GM19239 (cell line): ENCODE measurements around the gene IRF9.

Experiments used
- DNase-seq: peaks from one replicate; pipeline ENCODE4 v3.0.0; 2011; ENCODE audit warnings: low spot score; ENCODE audit not compliant: insufficient read length
- FAIRE-seq: peaks from 2 replicates; lab custom pipeline; 2011; peaks lifted over from hg19 to GRCh38; lab: Jason Lieb, UNC

The IRF9 gene

GRCh38 chr14:24146453-24146977, 14.6 kb upstream of the IRF9 start, which contains the start of gene PSME2:
Gene PSME2 (minus strand): TSS chr14:24146610. CDS start chr14:24146581, 29 bp downstream.
- DNase-seq, result peak; percentile 96
- FAIRE-seq, result peak; percentile 39

- DNase-seq, result peak; percentile 98
- peak; percentile 98 for FAIRE-seq
Measured at GRCh38 chr14:24146978-24147760, 13.9 kb upstream of the IRF9 start, which contains the start of gene RNF31. Gene RNF31 (plus strand): TSS chr14:24147498. CDS start chr14:24147699, 201 bp downstream.

DNA sequence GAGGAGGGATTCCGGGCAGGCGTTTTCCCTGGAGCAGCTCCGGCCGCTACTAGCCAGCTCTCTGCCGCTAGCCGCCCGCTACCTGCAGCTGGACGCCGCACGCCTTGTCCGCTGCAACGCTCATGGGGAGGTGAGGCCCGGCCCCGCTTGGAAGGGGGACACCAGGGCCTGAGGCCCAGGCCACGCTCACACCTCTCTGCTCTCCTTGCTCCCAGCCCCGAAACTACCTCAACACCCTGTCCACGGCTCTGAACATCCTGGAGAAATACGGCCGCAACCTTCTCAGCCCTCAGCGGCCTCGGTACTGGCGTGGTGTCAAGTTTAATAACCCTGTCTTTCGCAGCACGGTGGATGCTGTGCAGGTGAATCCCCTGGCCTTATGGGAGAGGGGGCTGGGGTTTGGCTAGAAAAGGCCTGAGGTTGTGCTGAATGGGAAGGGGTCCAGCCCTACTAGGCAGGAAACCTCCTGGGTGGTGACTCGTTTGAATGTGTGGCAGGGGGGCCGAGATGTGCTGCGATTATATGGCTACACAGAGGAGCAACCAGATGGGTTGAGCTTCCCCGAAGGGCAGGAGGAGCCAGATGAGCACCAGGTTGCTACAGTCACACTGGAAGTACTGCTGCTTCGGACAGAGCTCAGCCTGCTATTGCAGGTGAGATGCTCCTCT, 13.2 kb upstream of the IRF9 start:
- FAIRE-seq, result no peak
- DNase-seq, result no peak

DNA sequence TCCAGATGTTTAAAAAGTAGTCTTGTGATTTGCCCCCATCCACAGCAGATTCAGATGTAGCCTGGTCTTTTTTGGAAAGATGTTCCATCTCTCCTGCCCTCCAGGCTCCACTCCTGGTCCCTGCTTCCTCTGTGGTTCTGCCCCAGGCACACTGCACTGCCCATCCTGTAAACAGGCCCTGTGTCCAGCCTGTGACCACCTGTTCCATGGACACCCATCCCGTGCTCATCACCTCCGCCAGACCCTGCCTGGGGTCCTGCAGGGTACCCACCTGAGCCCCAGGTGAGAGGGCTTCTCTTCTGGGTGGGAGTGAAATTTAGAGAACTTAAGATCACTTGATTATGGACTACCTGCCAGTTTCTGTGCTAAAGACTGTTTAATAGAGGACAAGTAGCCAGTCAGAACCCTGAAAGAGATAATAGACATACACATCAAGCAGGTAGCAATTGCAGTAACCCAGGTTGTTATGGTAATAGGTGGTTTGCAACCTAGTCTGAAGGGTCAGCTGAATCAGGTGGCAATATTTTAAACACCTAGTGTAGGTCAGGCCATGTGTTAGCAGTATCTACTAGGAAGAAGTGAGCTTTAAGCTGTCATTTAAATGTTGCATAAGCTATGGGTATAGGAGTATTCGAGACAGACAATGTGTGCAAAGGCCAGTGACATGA, 11.6 kb upstream of the IRF9 start:
- FAIRE-seq (no peak), DNase-seq (no peak)

- no peak for FAIRE-seq
Measured at GRCh38 chr14:24150061-24150460, 11.0 kb upstream of the IRF9 start.

GRCh38 chr14:24150567-24150966, 10.5 kb upstream of the IRF9 start:
- DNase-seq (no peak), FAIRE-seq (no peak)

More at GRCh38 chr14:24150061-24150460, 11.0 kb upstream of the IRF9 start:
- no peak for DNase-seq

GRCh38 chr14:24150993-24151392, 10.1 kb upstream of the IRF9 start:
- DNase-seq, result no peak

DNA sequence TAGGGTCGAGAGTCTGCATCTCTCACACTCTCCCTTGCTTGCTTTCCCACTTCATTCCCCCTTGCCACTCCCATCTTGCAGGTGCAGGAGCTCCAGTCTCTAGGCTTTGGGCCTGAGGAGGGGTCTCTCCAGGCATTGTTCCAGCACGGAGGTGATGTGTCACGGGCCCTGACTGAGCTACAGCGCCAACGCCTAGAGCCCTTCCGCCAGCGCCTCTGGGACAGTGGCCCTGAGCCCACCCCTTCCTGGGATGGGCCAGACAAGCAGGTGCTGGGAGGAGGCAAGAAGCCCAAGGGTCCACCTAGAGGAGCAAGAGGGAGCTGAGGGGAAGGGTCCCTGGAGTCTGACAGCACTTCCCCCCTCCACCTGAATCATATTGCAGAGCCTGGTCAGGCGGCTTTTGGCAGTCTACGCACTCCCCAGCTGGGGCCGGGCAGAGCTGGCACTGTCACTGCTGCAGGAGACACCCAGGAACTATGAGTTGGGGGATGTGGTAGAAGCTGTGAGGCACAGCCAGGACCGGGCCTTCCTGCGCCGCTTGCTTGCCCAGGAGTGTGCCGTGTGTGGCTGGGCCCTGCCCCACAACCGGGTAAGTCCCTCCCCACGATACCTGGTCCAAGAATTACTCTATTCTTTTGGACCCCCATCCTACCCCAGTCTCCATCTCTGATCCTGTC, 9.5 kb upstream of the IRF9 start:
- no peak for DNase-seq
- no peak for FAIRE-seq

More at GRCh38 chr14:24150993-24151392, 10.1 kb upstream of the IRF9 start:
- FAIRE-seq, result no peak

DNA sequence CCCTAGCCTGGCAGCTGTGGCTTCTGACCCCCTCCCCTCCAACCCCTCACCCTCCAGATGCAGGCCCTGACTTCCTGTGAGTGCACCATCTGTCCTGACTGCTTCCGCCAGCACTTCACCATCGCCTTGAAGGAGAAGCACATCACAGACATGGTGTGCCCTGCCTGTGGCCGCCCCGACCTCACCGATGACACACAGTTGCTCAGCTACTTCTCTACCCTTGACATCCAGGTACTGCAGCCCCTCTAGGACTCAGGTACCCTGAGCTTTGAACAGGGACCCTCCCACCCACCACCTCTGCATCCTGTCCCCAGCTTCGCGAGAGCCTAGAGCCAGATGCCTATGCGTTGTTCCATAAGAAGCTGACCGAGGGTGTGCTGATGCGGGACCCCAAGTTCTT, 6.0 kb upstream of the IRF9 start:
- no peak for DNase-seq
- no peak for FAIRE-seq

DNA sequence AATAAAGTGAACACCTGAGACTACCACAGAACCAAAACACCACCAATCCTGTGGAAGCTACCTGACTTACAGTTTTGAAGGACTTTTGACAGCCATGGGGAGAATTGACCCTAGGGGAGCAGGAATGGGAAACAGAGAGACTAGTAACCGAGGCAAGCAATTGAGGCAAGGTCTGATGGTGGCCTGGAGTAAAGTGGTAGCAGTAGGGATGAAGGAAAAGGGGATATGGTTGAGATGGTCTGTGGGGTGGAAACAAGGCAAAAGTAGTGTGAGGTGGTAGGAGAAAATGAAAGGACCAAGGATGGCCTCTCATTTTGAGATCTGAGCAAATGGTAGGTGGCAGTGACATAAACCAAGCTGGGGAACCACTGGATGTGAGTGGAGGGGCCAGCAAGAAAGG, 4.2 kb upstream of the IRF9 start:
- FAIRE-seq (no peak), DNase-seq (no peak)

- FAIRE-seq (no peak), DNase-seq (no peak)
Measured at GRCh38 chr14:24157331-24157730, 3.7 kb upstream of the IRF9 start.

DNA sequence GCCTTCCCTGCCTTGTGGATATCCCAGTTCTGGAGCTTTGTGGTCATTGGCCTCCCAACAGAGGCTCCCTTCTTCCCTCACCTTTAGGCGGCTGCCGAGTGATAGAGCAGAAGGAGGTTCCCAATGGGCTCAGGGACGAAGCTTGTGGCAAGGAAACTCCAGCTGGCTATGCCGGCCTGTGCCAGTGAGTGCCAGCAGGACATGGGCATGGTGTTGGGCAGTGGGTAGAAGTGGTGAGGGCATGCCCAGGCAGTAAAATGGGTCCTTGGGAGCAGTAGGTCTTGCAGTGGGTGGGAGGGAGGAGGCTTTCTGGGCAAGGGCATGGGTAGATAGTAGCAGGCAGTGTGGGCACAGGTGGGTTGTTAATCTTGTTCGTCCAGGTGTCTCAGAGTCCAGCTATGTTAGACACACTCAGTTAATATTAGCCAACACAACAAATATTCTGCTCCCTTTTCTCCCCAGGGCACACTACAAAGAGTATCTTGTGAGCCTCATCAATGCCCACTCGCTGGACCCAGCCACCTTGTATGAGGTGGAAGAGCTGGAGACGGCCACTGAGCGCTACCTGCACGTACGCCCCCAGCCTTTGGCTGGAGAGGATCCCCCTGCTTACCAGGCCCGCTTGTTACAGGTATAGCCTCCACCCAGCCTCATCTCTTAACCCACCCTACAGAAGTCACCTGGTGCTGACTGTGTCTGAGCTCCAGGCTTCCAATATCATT, 1.1 kb upstream of the IRF9 start:
- no peak for FAIRE-seq
- DNase-seq, result no peak

- FAIRE-seq (no peak), DNase-seq (no peak)
Measured at GRCh38 chr14:24160499-24160849, 591 bp upstream of the IRF9 start.

GRCh38 chr14:24162093-24162492, 1.0 kb downstream of the IRF9 start:
- FAIRE-seq (no peak), DNase-seq (no peak)

GRCh38 chr14:24164518-24164991, 3.5 kb downstream of the IRF9 start:
- no peak for DNase-seq
- FAIRE-seq, result no peak

DNA sequence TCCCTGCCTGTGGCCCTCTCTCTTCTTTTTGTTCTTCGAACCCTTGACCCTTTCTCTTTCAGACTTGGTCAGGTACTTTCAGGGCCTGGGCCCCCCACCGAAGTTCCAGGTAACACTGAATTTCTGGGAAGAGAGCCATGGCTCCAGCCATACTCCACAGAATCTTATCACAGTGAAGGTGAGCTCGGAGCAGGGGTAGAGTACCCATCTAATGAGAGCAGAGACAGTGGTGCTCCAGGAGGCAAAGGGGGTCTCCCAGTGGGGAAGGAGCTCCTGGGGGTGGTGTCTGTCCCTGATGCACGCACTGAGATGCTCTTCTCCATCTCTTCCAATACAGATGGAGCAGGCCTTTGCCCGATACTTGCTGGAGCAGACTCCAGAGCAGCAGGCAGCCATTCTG, 4.7 kb downstream of the IRF9 start:
- DNase-seq (no peak), FAIRE-seq (no peak)

DNA sequence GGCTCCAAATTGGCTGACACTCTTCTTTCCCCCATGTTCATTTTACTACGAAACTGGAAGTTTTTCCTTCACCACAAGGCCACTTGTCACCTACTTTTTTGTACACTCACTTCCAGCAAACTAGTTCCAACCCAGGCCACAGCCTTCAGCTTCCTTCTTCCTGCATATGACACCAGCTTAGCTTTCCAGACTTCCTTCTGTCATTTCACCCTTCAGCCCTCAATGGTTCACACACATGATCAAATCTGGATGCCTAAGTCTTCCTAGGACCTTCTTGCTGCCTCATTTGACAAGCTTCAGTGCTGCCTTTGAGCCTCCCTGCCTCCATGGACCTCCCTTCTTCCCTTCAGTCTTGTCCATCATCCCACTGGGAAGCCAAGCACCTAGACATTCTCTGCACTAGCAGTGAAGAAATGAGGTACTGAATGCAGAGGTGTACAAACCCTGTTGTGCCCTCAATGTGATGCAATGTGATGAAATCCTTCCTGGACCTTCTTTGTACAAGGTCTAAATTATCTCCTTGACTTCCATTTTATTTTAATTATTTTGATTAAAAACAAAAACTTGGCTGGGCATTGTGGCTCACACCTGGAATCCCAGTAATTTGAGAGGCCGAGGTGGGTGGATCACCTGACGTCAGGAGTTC, 6.5 kb downstream of the IRF9 start:
- DNase-seq (no peak), FAIRE-seq (no peak)

DNA sequence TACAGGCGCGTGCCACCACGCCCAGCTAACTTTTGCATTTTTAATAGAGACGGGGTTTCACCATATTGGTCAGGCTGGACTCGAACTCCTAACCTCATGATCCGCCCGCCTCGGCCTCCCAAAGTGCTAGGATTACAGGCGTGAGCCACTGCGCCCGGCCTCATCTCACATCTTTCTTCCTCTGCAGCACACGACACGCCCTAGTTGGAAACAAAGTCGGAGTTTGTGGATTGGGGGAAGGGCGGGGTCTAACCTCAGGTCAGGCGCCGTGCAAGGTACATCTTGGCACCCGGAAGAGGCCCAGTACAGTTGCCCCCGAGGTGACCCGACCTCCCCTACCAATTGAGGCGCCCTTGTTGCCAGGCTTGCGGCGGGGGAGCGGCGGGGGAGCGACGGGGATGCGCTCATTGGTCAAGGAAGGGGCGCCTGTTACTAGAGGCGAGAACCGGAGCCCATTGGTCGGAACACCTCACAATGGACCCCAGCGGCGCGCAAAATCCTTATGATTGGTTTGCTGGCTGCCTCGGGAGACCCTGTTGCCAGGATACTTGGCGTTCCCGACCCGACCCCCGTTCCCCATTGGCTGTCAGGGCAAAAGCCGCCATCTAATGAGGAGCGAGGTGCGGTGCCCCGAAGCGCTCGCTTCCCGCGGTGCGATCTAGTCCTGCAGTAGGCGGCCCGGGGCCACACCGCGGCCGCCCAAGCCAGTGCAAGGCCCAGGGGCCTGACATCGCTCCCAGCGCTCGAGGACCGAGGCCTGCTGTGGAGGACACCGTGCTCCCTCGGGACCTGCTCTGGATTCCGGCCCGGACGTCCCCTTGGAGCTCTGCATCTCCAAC, 10.6 kb downstream of the IRF9 start, which contains the start of gene REC8:
REC8 (plus strand) TSS at position 659 of the 839 bp plus-strand sequence. CDS start 473 bp downstream, outside the sequence.
- peak; percentile 85 for DNase-seq
- FAIRE-seq, result peak; percentile 79
